SK-N-SH treated with all-trans-retinoic acid at 6 μM for 48 hours (cell line): ENCODE results near the gene BRD7.

Experiments
- ATAC-seq: fragments of 200-7000 bp; cut with Tn5 transposase; 3 replicates; pipeline ENCODE4 v1.9.1; 2020; ENCODE audit warnings: mild to moderate bottlenecking, moderate library complexity
- ARNTL ChIP-seq: fragments of 450-650 bp; formaldehyde crosslinking; IDR thresholded peaks from 2 replicates; pipeline ENCODE4 v1.5.0; 2020; ENCODE audit warnings: low read depth, mild to moderate bottlenecking, moderate library complexity, borderline replicate concordance
- BACH2 ChIP-seq: fragments of 250-450 bp; sonication (Bioruptor Pico); IDR thresholded peaks from 2 replicates; pipeline ENCODE4 v1.9.0; 2021; ENCODE audit warnings: mild to moderate bottlenecking, borderline replicate concordance
- CSDC2 ChIP-seq: fragments of 250-450 bp; sonication (Bioruptor Pico); IDR thresholded peaks from 2 replicates; pipeline ENCODE4 v1.5.0; 2020; ENCODE audit warnings: mild to moderate bottlenecking, moderate library complexity
- ESRRG ChIP-seq: fragments of 250-450 bp; sonication (Bioruptor Pico); IDR thresholded peaks from 2 replicates; pipeline ENCODE4 v1.6.1; 2021; ENCODE audit warnings: mild to moderate bottlenecking
- ISL1 ChIP-seq: fragments of 250-450 bp; sonication (Bioruptor Pico); IDR thresholded peaks from 2 replicates; pipeline ENCODE4 v2.1.2; 2022; ENCODE audit warnings: mild to moderate bottlenecking, moderate library complexity
- OSR1 ChIP-seq: fragments of 250-450 bp; sonication (Bioruptor Pico); IDR thresholded peaks from 2 replicates; pipeline ENCODE4 v1.8.0; 2022; ENCODE audit warnings: moderate library complexity, mild to moderate bottlenecking, inconsistent platforms
- PPARA ChIP-seq: fragments of 250-450 bp; sonication (Bioruptor Pico); IDR thresholded peaks from 2 replicates; pipeline ENCODE4 v1.5.0; 2020; ENCODE audit warnings: mild to moderate bottlenecking, borderline replicate concordance
- RARB ChIP-seq: fragments of 250-450 bp; sonication (Bioruptor Pico); IDR thresholded peaks from 2 replicates; pipeline ENCODE4 v1.8.0; 2021; ENCODE audit warnings: mild to moderate bottlenecking, moderate library complexity
- SNAI2 ChIP-seq: fragments of 250-450 bp; sonication (Bioruptor Pico); IDR thresholded peaks from 2 replicates; pipeline ENCODE4 v1.5.0; 2020; ENCODE audit warnings: mild to moderate bottlenecking, moderate library complexity
- TCF4 ChIP-seq: fragments of 250-450 bp; sonication (Bioruptor Pico); IDR thresholded peaks from 2 replicates; pipeline ENCODE4 v1.8.0; 2021; ENCODE audit warnings: mild to moderate bottlenecking, moderate library complexity, borderline replicate concordance
- ZC3H10 ChIP-seq: fragments of 250-450 bp; sonication (Bioruptor Pico); IDR thresholded peaks from 2 replicates; pipeline ENCODE4 v1.5.1; 2021; ENCODE audit warnings: mild to moderate bottlenecking, moderate library complexity
- ZFP3 ChIP-seq: fragments of 250-450 bp; sonication (Bioruptor Pico); IDR thresholded peaks from 2 replicates; pipeline ENCODE4 v1.5.0; 2020; ENCODE audit warnings: mild to moderate bottlenecking, moderate library complexity
- ZFP30 ChIP-seq: fragments of 450-650 bp; formaldehyde crosslinking; IDR thresholded peaks from 2 replicates; pipeline ENCODE4 v1.5.0; 2022; ENCODE audit warnings: mild to moderate bottlenecking, moderate library complexity
- ZNF565 ChIP-seq: fragments of 450-650 bp; formaldehyde crosslinking; conservative IDR thresholded peaks from 2 replicates; pipeline ENCODE4 v1.5.0; 2020; ENCODE audit warnings: low read depth, mild to moderate bottlenecking, moderate library complexity
- ZNF70 ChIP-seq: fragments of 450-650 bp; formaldehyde crosslinking; IDR thresholded peaks from 2 replicates; pipeline ENCODE4 v1.5.0; 2020; ENCODE audit warnings: mild to moderate bottlenecking, moderate library complexity
- ZNF8 ChIP-seq: fragments of 450-650 bp; formaldehyde crosslinking; IDR thresholded peaks from 2 replicates; pipeline ENCODE4 v1.5.0; 2020; ENCODE audit warnings: mild to moderate bottlenecking, moderate library complexity
- TF ChIP-seq, protein P1 (sequence below): fragments of 250-450 bp; sonication (Bioruptor Pico); IDR thresholded peaks from 2 replicates; pipeline ENCODE4 v1.5.1; 2021; ENCODE audit warnings: mild to moderate bottlenecking, moderate library complexity
- TF ChIP-seq, protein P2 (sequence below): fragments of 250-450 bp; sonication (Bioruptor Pico); IDR thresholded peaks from 2 replicates; pipeline ENCODE4 v1.5.0; 2020; ENCODE audit warnings: mild to moderate bottlenecking, moderate library complexity
- TF ChIP-seq, protein P3 (sequence below): fragments of 250-450 bp; sonication (Bioruptor Pico); IDR thresholded peaks from 2 replicates; pipeline ENCODE4 v1.8.0; 2020; ENCODE audit warnings: mild to moderate bottlenecking, moderate library complexity, borderline replicate concordance
- TF ChIP-seq, protein P4 (sequence below): fragments of 250-450 bp; sonication (Bioruptor Pico); IDR thresholded peaks from 2 replicates; pipeline ENCODE4 v1.5.1; 2020; ENCODE audit warnings: low read depth, mild to moderate bottlenecking, moderate library complexity
- TF ChIP-seq, protein P5 (sequence below): fragments of 250-450 bp; sonication (Bioruptor Pico); IDR thresholded peaks from 2 replicates; pipeline ENCODE4 v1.8.0; 2021; ENCODE audit warnings: low read depth, mild to moderate bottlenecking, moderate library complexity, borderline replicate concordance

BRD7 gene

DNA sequence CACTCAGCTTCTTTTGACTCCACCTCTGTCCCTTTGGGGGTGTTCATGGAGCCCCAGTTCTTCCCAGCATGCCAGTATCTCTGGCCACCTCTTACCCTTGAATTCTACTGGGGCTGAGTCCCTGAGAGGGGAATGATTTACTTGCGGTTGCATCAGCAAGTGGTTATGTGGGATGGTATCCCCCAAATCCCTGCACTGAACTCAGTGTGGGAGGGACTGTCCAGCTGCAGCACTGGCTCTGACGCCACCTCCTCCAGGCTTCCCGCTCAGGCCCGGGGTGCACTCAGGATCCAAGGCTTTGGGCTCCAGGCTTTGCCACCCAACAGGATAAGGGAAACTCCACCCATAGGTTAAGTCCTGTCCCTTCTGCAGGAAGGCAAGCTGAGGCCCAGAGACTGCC, 21.1 kb upstream of the BRD7 start:
- ATAC-seq, result no peak; the same call in 2 of the 3 replicates
- TF ChIP-seq, protein P1, sequence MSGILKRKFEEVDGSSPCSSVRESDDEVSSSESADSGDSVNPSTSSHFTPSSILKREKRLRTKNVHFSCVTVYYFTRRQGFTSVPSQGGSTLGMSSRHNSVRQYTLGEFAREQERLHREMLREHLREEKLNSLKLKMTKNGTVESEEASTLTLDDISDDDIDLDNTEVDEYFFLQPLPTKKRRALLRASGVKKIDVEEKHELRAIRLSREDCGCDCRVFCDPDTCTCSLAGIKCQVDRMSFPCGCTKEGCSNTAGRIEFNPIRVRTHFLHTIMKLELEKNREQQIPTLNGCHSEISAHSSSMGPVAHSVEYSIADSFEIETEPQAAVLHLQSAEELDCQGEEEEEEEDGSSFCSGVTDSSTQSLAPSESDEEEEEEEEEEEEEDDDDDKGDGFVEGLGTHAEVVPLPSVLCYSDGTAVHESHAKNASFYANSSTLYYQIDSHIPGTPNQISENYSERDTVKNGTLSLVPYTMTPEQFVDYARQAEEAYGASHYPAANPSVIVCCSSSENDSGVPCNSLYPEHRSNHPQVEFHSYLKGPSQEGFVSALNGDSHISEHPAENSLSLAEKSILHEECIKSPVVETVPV (CRISPR knock-in tag), result no peak
- no peak for TF ChIP-seq ZC3H10 (CRISPR knock-in tag)
- TF ChIP-seq, protein P2, sequence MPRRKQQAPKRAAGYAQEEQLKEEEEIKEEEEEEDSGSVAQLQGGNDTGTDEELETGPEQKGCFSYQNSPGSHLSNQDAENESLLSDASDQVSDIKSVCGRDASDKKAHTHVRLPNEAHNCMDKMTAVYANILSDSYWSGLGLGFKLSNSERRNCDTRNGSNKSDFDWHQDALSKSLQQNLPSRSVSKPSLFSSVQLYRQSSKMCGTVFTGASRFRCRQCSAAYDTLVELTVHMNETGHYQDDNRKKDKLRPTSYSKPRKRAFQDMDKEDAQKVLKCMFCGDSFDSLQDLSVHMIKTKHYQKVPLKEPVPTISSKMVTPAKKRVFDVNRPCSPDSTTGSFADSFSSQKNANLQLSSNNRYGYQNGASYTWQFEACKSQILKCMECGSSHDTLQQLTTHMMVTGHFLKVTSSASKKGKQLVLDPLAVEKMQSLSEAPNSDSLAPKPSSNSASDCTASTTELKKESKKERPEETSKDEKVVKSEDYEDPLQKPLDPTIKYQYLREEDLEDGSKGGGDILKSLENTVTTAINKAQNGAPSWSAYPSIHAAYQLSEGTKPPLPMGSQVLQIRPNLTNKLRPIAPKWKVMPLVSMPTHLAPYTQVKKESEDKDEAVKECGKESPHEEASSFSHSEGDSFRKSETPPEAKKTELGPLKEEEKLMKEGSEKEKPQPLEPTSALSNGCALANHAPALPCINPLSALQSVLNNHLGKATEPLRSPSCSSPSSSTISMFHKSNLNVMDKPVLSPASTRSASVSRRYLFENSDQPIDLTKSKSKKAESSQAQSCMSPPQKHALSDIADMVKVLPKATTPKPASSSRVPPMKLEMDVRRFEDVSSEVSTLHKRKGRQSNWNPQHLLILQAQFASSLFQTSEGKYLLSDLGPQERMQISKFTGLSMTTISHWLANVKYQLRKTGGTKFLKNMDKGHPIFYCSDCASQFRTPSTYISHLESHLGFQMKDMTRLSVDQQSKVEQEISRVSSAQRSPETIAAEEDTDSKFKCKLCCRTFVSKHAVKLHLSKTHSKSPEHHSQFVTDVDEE (CRISPR knock-in tag), result no peak
- no peak for TF ChIP-seq OSR1
- no peak for TF ChIP-seq ZNF70
- TF ChIP-seq ZFP30 (CRISPR knock-in tag), result no peak
- TF ChIP-seq CSDC2, result no peak
- TF ChIP-seq ARNTL, result no peak
- TF ChIP-seq RARB (CRISPR knock-in tag), result no peak
- no peak for TF ChIP-seq ZFP3 (CRISPR knock-in tag)
- no peak for TF ChIP-seq TCF4 (CRISPR knock-in tag)
- TF ChIP-seq, protein P3, sequence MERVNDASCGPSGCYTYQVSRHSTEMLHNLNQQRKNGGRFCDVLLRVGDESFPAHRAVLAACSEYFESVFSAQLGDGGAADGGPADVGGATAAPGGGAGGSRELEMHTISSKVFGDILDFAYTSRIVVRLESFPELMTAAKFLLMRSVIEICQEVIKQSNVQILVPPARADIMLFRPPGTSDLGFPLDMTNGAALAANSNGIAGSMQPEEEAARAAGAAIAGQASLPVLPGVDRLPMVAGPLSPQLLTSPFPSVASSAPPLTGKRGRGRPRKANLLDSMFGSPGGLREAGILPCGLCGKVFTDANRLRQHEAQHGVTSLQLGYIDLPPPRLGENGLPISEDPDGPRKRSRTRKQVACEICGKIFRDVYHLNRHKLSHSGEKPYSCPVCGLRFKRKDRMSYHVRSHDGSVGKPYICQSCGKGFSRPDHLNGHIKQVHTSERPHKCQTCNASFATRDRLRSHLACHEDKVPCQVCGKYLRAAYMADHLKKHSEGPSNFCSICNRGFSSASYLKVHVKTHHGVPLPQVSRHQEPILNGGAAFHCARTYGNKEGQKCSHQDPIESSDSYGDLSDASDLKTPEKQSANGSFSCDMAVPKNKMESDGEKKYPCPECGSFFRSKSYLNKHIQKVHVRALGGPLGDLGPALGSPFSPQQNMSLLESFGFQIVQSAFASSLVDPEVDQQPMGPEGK (CRISPR knock-in tag), result no peak
- TF ChIP-seq ZNF565 (CRISPR knock-in tag), result no peak
- no peak for TF ChIP-seq ESRRG (CRISPR knock-in tag)
- TF ChIP-seq BACH2 (CRISPR knock-in tag), result no peak

DNA sequence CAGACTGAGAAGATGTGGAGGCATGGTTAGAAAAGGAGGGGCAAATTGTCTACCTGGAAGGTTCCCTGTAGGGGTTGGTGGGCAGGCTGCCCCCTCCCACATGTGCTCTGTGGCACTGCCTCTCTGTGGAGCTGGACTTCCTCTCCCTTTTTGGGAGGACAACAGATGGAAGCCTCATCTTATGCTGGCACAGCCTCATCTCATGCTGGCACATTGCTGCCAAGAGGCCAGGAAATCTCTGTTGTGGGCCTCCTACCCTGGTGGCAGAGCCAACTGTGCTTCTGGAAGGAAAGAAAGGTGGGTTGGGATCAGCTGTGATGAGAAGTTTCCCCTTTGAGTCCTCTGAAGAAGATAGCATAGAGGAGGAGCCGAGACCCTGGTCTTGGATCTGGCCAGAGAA, 19.7 kb upstream of the BRD7 start:
- no peak for ATAC-seq
- TF ChIP-seq CSDC2 (no peak), SNAI2 (CRISPR knock-in tag) (no peak), ZC3H10 (CRISPR knock-in tag) (no peak), BACH2 (CRISPR knock-in tag) (no peak)
- TF ChIP-seq, protein P4, sequence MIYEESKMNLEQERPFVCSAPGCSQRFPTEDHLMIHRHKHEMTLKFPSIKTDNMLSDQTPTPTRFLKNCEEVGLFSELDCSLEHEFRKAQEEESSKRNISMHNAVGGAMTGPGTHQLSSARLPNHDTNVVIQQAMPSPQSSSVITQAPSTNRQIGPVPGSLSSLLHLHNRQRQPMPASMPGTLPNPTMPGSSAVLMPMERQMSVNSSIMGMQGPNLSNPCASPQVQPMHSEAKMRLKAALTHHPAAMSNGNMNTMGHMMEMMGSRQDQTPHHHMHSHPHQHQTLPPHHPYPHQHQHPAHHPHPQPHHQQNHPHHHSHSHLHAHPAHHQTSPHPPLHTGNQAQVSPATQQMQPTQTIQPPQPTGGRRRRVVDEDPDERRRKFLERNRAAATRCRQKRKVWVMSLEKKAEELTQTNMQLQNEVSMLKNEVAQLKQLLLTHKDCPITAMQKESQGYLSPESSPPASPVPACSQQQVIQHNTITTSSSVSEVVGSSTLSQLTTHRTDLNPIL (CRISPR knock-in tag), result no peak

DNA sequence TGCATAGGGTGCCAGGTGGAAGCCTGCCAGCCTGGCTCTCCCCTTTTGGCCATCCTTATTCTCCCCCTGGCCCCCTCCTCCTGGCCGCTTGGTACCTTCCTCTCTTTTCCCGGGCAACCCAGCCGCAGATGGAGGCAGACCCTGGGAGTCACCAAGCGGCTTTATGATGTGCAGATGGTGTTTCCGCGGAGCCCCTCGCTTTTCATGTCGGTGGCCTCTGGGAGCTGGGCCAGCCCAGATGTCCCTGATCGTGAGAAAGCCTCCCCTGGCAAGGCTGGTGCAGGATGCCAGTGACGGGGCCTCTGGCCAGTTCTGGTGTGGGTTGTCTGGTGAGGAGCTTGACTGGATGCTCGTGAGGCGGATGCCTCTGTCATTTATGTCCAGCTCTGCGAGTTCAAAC, 18.0 kb upstream of the BRD7 start:
- no peak for ATAC-seq
- TF ChIP-seq, protein P4 (CRISPR knock-in tag), result no peak
- TF ChIP-seq, protein P5, sequence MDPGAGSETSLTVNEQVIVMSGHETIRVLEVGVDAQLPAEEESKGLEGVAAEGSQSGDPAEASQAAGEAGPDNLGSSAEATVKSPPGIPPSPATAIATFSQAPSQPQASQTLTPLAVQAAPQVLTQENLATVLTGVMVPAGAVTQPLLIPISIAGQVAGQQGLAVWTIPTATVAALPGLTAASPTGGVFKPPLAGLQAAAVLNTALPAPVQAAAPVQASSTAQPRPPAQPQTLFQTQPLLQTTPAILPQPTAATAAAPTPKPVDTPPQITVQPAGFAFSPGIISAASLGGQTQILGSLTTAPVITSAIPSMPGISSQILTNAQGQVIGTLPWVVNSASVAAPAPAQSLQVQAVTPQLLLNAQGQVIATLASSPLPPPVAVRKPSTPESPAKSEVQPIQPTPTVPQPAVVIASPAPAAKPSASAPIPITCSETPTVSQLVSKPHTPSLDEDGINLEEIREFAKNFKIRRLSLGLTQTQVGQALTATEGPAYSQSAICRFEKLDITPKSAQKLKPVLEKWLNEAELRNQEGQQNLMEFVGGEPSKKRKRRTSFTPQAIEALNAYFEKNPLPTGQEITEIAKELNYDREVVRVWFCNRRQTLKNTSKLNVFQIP (CRISPR knock-in tag), result no peak
- TF ChIP-seq, protein P2 (CRISPR knock-in tag), result no peak
- TF ChIP-seq ISL1 (CRISPR knock-in tag) (no peak), ZFP30 (CRISPR knock-in tag) (no peak), BACH2 (CRISPR knock-in tag) (no peak), ZNF8 (CRISPR knock-in tag) (no peak), ZNF70 (no peak), OSR1 (no peak), TCF4 (CRISPR knock-in tag) (no peak), ESRRG (CRISPR knock-in tag) (no peak), ARNTL (no peak), RARB (CRISPR knock-in tag) (no peak), PPARA (CRISPR knock-in tag) (no peak)
- TF ChIP-seq, protein P1 (CRISPR knock-in tag), result no peak
